Activated CD8-positive, alpha-beta T cell treated with anti-CD3 and anti-CD28 coated beads, Interleukin-2, amount 10 ng/mL, durations not matched to agents 7 days and 5 days (primary cell): ENCODE results near the gene WDFY1. TPM values are rescaled to one million over a fixed set of nuclear protein-coding genes. Genes with fewer than 3 reads are reported as not detected.
"Not testable (repeated sequence)": the region's sequence is repeated elsewhere in the genome, so short reads cannot be mapped to it uniquely, and the experiment has no call there.

Experiments used
- ATAC-seq: fragments of 150-1000 bp; cut with Tn5 transposase; one replicate; pipeline ENCODE4 v1.10.0; 2021; ENCODE audit warnings: moderate library complexity
- CTCF ChIA-PET: fragments of 350-600 bp; sonication (Branson Sonifier 250); formaldehyde crosslinking; loops from one replicate; lab custom pipeline; 2021; ENCODE audit warnings: antibody characterized with exemption; lab: Charles Lee
- POLR2A ChIA-PET: fragments of 350-600 bp; sonication (Branson Sonifier 250); formaldehyde crosslinking; loops from one replicate; lab custom pipeline; 2021; ENCODE audit warnings: antibody characterized with exemption; lab: Charles Lee
- DNase-seq: peaks from one replicate; pipeline ENCODE4 v3.0.0-alpha.2; 2020
- H3K27ac Mint-ChIP-seq: one replicate; pipeline ENCODE4 v1.8.0; 2021; ENCODE audit warnings: mild to moderate bottlenecking, mixed read lengths
- H3K27me3 Mint-ChIP-seq: one replicate; pipeline ENCODE4 v1.8.0; 2021; ENCODE audit warnings: low read depth, mixed read lengths
- H3K36me3 Mint-ChIP-seq: one replicate; pipeline ENCODE4 v1.8.0; 2021; ENCODE audit warnings: low read depth, mixed read lengths
- H3K4me1 Mint-ChIP-seq: one replicate; pipeline ENCODE4 v1.8.0; 2021; ENCODE audit warnings: low read depth, mixed read lengths
- H3K4me3 Mint-ChIP-seq: one replicate; pipeline ENCODE4 v1.8.0; 2021; ENCODE audit warnings: mild to moderate bottlenecking, mixed read lengths
- H3K9me3 Mint-ChIP-seq: one replicate; pipeline ENCODE4 v1.8.0; 2022; ENCODE audit warnings: mixed read lengths; ENCODE audit not compliant: insufficient read depth
- total RNA-seq, 2 experiments: library from RNA; stranded (reverse); gene quantifications; one replicate each; pipeline ENCODE4 v1.2.3, GENCODE V29; 2021

WDFY1 gene
- total RNA-seq, 2 experiments from 2014 or later: 41.5 to 47.1 TPM

DNA sequence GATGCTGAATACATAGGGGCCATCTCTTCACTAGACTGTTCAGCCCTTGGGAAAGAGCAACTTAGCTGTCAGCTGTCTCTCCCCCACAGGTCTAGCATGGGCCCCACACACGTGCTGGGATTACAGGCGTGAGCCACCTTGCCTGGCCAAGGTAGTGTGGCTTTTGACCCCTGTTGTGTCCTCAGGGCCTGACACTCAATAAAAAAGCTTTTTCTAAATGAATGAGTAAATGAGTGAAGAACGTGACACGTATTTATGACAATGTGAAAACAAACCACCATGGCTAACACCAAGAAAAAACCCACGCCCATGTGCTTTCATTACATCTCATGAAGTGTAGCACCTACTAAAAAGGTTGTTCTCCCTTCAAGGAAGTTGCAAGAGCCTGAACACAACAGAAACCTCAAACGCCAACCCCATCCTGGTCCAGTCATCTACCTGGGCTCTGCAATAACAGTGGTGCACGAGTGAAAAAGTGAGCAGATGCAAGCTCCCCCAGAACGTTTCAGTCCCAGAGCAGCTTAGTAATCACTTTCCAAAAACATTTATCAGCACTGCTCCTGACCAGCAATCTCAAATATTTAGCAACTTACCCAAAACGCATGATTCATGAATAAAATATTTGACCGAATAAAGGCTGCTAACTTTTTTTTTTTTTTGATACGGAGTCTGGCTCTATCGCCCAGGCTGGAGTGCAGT is 3.4 kb downstream of the WDFY1 start:
- CTCF ChIA-PET: interaction anchor here (0.6 to 1.4 kb wide), 4 partner anchors 12 to 45 kb away, joined by 3 to 4 read pairs (median 3); no protein-coding TSS in a partner anchor
- H3K27me3 Mint-ChIP-seq: no peaks in the 10 kb centered on the region
- DNase-seq: peak; percentile 83
- peak overlapping the region; percentile 82 for H3K27ac Mint-ChIP-seq
- peak overlapping the region; percentile 45 for H3K4me3 Mint-ChIP-seq
- POLR2A ChIA-PET: interaction anchor here (0.6 to 1.7 kb wide), 7 partner anchors 8 to 181 kb away, joined by 3 to 9 read pairs (median 5); partner anchors contain the start of gene MRPL44
- H3K36me3 Mint-ChIP-seq: peaks cover 34% of the 10 kb centered on the region
- peak; percentile 50 for ATAC-seq
- peaks cover 66% of the 10 kb centered on the region for H3K4me1 Mint-ChIP-seq
- peaks cover 6% of the 10 kb centered on the region for H3K9me3 Mint-ChIP-seq

DNA sequence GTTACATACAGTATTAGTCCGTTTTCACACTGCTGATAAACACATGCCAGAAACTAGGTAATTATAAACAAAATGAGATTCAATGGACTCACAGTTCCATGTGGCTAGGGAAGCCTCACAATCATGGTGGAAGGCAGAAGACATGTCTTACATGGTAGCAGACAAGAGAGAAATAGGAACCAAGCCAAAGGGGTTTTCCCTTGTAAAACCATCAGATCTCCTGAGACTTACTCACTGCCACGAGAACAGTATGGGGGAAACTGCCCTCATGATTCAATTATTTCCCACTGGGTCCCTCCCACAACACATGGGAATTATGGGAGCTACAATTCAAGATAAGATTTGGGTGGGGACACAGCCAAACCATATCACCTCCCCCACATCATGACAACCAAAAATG is 5.7 kb downstream of the WDFY1 start:
- POLR2A ChIA-PET, H3K9me3 Mint-ChIP-seq, ATAC-seq, H3K27me3 Mint-ChIP-seq, DNase-seq, H3K4me3 Mint-ChIP-seq: not testable (repeated sequence)
- Mint-ChIP-seq H3K36me3 (peaks cover 38% of the 10 kb centered on the region), H3K4me1 (peaks cover 73% of the 10 kb centered on the region), H3K27ac (peak overlapping the region; percentile 5)
- CTCF ChIA-PET: interaction anchor here (1.6 kb wide), 1 partner anchor 345 kb away, joined by 3 read pairs; no protein-coding TSS in a partner anchor

DNA sequence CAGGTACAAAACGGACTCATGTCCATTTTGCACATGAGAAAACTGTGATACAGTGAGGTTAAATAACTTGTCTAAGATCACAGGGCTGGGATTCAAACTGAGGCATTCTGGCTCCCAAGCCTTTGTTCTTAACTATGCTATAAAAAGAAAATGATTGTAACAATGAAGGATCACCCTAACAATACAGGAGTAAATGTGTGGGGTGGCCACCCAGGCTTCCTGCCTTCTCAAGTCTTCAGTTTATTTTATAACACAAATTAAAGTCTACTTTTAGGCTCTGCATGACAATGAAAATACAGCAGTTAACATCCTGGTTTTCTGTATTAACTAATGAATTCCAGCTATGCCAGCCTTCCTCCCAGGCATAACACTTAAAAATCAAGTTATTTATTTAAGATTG is 7.6 kb downstream of the WDFY1 start:
- CTCF ChIA-PET: no interaction called here
- DNase-seq: no peak
- Mint-ChIP-seq H3K27ac (no peak overlapping the region), H3K4me1 (peaks cover 75% of the 10 kb centered on the region), H3K9me3 (peaks cover 6% of the 10 kb centered on the region), H3K27me3 (no peaks in the 10 kb centered on the region), H3K4me3 (peak overlapping the region; percentile 34), H3K36me3 (peaks cover 28% of the 10 kb centered on the region)
- POLR2A ChIA-PET: no interaction called here
- ATAC-seq: no peak

DNA sequence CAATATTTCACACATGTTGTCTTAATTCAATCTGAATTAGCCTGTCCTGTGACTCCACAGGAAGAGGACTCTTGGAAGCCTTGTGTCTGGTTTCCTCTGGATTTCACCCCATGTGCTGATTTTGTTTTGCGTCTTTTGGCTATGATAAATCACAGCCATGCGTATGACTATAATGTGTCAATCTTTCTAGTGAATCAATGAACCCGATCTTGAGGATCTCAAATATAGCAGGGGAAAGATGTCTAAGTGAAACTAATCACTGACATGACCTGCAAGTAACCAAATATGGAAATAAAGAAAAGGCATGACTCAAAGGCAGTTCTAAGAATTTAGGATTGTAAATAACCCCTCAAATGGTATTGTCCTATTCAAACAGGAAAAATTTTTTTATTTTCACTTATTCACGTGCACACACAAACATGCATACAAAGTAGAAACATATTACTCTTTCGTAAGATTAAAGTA is 8.2 kb downstream of the WDFY1 start:
- POLR2A ChIA-PET: no interaction called here
- H3K27ac Mint-ChIP-seq: peak overlapping the region; percentile 67
- peaks cover 6% of the 10 kb centered on the region for H3K9me3 Mint-ChIP-seq
- H3K36me3 Mint-ChIP-seq: peaks cover 27% of the 10 kb centered on the region
- CTCF ChIA-PET: interaction anchor here (1.2 kb wide), 1 partner anchor 139 kb away, joined by 5 read pairs; no protein-coding TSS in a partner anchor
- H3K27me3 Mint-ChIP-seq: no peaks in the 10 kb centered on the region
- H3K4me3 Mint-ChIP-seq: peak overlapping the region; percentile 25
- H3K4me1 Mint-ChIP-seq: peaks cover 75% of the 10 kb centered on the region
- no peak for DNase-seq
- no peak for ATAC-seq

DNA sequence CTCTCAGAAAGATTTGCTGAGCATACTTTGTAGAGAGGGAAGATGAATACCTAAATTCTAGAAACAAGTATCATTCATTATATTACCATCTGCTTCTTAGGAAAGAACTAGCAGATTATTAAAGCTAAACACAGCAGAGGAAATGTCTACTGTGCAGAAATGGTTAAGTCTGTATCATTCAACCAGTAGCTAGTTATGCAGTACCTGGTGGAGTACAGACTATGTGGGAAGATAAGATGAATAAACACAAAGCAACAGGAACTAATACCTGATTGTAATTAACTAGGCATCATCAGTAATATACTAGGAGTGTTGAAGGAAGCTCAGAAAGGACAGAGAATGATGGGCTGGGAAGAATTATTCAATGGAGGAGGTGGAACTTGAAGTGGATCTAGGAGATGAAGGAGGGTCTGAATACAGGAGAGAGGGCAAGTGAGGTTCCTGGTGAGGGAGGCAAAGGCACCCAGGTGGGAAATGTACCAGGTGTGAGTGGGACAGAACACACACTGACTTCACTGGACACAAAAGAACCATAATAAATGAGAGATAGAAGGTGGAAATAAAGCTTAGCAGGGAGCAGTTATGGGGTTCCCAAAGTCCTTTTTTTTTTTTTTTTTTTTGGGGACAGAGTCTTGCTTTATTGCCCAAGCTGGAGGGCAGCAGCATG is 9.5 kb downstream of the WDFY1 start:
- peaks cover 73% of the 10 kb centered on the region for H3K4me1 Mint-ChIP-seq
- no peak overlapping the region for H3K4me3 Mint-ChIP-seq
- DNase-seq (no peak), ATAC-seq (no peak)
- H3K27me3 Mint-ChIP-seq: no peaks in the 10 kb centered on the region
- peaks cover 6% of the 10 kb centered on the region for H3K9me3 Mint-ChIP-seq
- POLR2A ChIA-PET: no interaction called here
- peaks cover 19% of the 10 kb centered on the region for H3K36me3 Mint-ChIP-seq
- peak overlapping the region; percentile 44 for H3K27ac Mint-ChIP-seq
- CTCF ChIA-PET: interaction anchor here (1.0 to 1.6 kb wide), 4 partner anchors 9 to 175 kb away, joined by 3 to 5 read pairs (median 4); partner anchors contain the start of gene WDFY1

DNA sequence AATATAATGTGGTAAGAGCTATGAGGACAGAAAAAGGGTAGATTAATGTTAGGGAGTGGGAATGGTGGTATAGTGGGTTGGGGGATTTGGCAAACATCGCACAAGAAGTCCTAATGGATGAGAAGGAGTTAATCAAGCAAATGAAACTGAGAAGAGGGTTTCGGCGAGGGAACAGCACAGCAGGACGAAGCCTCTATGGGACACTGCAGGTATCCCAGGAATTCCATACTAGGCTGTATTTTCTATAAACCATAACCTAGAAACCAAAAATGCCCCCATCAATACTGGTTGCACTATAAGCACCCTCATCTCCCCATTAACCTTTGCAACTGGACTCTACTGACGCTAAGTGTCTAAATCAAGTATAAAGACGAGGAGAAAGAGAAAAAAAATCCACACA is 10.3 kb downstream of the WDFY1 start:
- peaks cover 78% of the 10 kb centered on the region for H3K4me1 Mint-ChIP-seq
- H3K36me3 Mint-ChIP-seq: peaks cover 16% of the 10 kb centered on the region
- H3K9me3 Mint-ChIP-seq: peaks cover 5% of the 10 kb centered on the region
- ATAC-seq (no peak), DNase-seq (no peak)
- ChIA-PET CTCF (interaction anchor here (1.3 to 1.6 kb wide), 3 partner anchors 10 to 59 kb away, joined by 4 to 5 read pairs (median 4); partner anchors contain the start of gene WDFY1), POLR2A (no interaction called here)
- H3K27me3 Mint-ChIP-seq: no peaks in the 10 kb centered on the region
- no peak overlapping the region for H3K27ac Mint-ChIP-seq
- no peak overlapping the region for H3K4me3 Mint-ChIP-seq

DNA sequence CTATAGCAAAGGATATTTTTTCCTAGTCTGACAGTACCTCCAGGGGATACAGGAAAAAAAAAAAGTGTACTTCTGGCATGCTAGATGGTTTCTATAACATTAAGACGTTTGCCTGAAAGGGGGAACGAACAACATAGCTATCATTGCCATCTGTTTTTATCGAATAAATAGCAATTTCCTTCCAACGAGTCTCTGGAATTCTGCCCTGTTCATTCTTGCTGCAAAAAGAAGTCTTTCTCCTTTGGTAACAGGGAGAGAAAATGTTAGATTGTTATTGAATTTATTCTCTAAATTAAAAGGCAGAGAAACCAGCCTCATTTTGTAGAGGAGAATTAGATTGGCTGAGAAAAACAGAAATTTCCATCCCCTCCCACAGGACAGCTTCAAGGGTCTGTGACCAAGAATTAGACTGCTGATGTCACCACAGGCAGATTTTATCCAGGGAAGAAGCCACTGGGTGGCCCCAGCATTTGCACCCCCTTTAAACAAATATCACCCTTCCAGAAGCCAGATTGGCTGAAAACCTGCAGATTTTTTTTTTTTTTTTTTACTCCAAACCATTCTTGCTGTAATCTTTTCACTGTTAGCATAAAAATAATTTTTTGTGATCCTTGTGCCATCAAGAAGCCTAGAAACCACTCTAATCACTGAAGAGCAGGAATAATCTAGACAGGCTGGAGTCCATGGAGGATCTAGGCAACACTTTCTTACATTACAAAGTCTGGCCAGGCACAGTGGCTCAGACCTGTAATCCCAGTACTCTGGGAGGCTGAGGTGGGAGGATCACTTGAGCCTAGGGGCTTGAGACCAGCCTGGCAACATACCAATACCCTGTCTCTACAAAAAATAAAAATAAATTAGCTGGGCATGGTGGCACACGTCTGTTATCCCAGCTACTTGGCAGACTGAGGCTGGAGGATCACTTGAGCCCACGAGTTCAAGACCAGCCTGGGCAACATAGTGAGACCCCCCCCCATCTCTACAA is 12.0 kb downstream of the WDFY1 start:
- Mint-ChIP-seq H3K4me3 (no peak overlapping the region), H3K27me3 (no peaks in the 10 kb centered on the region), H3K9me3 (no peaks in the 10 kb centered on the region), H3K4me1 (peaks cover 75% of the 10 kb centered on the region), H3K36me3 (peaks cover 4% of the 10 kb centered on the region), H3K27ac (no peak overlapping the region)
- ATAC-seq (no peak), DNase-seq (no peak)
- ChIA-PET CTCF (interaction anchor here (1.3 kb wide), 1 partner anchor 28 kb away, joined by 4 read pairs; no protein-coding TSS in a partner anchor), POLR2A (no interaction called here)

DNA sequence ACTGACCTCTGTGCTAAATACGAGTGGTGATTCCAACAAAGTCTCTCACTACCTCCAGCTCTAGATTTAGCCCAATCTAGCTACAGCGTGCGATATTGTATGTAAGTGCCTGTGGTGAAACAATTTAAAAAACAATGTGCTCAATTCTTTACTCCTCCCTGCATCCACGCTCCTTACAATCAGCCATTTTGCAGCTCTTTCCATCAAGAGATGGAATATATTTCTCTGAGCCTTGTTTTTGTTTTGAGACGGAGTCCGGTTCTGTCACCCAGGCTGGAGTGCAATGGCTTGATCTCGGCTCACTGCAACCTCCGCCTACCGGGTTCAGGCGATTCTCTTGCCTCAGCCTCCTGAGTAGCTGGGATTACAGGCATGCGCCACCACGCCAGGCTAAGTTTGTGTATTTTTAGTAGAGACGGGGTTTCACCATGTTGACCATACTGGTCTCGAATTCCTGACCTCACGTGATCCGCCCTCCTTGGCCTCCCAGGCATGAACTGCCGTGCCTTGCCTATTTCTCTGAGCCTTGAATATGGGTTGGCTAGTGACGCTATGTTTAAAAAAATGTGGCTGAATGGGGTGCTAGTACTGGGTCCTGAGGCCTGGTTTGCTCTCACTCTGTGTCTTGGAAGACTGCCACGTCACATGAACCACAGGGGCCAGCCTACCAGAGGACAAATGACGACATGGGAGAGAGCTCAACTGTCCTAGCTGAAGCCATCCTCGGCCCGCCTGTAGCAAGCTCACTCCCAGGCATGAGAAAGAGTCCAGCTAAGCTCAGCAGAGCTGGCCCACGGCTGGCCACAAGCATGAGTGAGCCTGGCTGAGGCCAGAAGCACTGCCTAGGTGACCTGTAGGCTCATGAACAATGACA is 14.8 kb downstream of the WDFY1 start:
- ATAC-seq: peak; percentile 31
- CTCF ChIA-PET: interaction anchor here (1.1 to 1.2 kb wide), 2 partner anchors 11 to 31 kb away, joined by 3 to 4 read pairs; no protein-coding TSS in a partner anchor
- Mint-ChIP-seq H3K27me3 (no peaks in the 10 kb centered on the region), H3K36me3 (peaks cover 15% of the 10 kb centered on the region), H3K4me1 (peaks cover 53% of the 10 kb centered on the region), H3K27ac (peak overlapping the region; percentile 75), H3K9me3 (no peaks in the 10 kb centered on the region), H3K4me3 (peak overlapping the region; percentile 38)
- POLR2A ChIA-PET: interaction anchor here (0.7 to 1.3 kb wide), 3 partner anchors 11 to 197 kb away, joined by 3 to 6 read pairs (median 4); partner anchors contain the start of gene WDFY1
- DNase-seq: no peak

DNA sequence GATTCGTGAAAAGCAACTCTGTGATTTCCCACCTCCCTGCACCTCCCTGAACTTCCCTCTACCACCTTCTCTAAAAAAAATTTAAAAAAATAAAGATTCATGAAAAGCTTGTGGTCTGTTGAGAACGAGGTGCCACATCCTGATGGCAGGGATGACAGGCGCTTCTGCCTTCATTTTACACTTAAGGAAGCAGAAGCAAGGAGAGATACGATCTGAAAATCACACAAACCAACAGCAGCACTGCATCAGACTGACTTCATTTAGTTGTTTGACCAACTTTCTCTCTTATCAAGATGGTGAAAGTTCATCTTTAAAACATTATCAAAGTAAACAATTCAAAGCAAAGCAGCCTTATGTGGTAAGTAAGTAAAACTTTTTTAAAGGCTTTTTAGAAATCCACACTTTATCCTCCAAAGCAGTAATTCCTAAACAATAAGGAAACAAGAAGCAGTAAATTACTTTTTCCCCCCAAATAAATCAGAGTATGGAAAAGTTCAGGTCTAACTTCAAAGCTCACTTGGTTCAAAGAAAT is 15.5 kb downstream of the WDFY1 start:
- DNase-seq (peak; percentile 57), ATAC-seq (peak; percentile 90)
- no peaks in the 10 kb centered on the region for H3K9me3 Mint-ChIP-seq
- CTCF ChIA-PET: interaction anchor here (0.5 to 1.2 kb wide), 3 partner anchors 12 to 236 kb away, joined by 3 to 4 read pairs (median 3); no protein-coding TSS in a partner anchor
- H3K27me3 Mint-ChIP-seq: no peaks in the 10 kb centered on the region
- peak overlapping the region; percentile 58 for H3K27ac Mint-ChIP-seq
- H3K4me1 Mint-ChIP-seq: peaks cover 47% of the 10 kb centered on the region
- peaks cover 15% of the 10 kb centered on the region for H3K36me3 Mint-ChIP-seq
- peak overlapping the region; percentile 38 for H3K4me3 Mint-ChIP-seq
- POLR2A ChIA-PET: interaction anchor here (1.2 kb wide), 2 partner anchors 12 to 196 kb away, joined by 4 read pairs; no protein-coding TSS in a partner anchor
